WTC11 (cell line): Measurements from ENCODE around the gene HFE. TPM values are rescaled to one million over a fixed set of nuclear protein-coding genes. Genes with fewer than 3 reads are reported as not detected.

Experiments used
- ATAC-seq: fragments of 200-7000 bp; cut with Tn5 transposase; 2 replicates; pipeline ENCODE4 v1.10.0; 2021; ENCODE audit warnings: mild to moderate bottlenecking, moderate library complexity
- CTCF ChIA-PET: fragments of 300-600 bp; sonication (Branson Sonifier 250); formaldehyde crosslinking; loops from one replicate; lab custom pipeline; 2021; ENCODE audit warnings: antibody characterized with exemption; lab: Charles Lee
- POLR2A ChIA-PET: fragments of 350-600 bp; sonication (Branson Sonifier 250); formaldehyde crosslinking; loops from one replicate; lab custom pipeline; 2021; ENCODE audit warnings: antibody characterized with exemption; lab: Charles Lee
- DNase-seq: peaks from one replicate; pipeline ENCODE4 v3.0.0; 2021; ENCODE audit warnings: low spot score
- H3K27ac Mint-ChIP-seq: 2 replicates; pipeline ENCODE4 v1.8.0; 2021; ENCODE audit warnings: mixed read lengths
- H3K27me3 Mint-ChIP-seq: 2 replicates; pipeline ENCODE4 v1.8.0; 2021; ENCODE audit warnings: low read depth, mild to moderate bottlenecking, moderate library complexity, mixed read lengths
- H3K36me3 Mint-ChIP-seq: 2 replicates; pipeline ENCODE4 v1.8.0; 2021; ENCODE audit warnings: mixed read lengths
- H3K4me1 Mint-ChIP-seq: 2 replicates; pipeline ENCODE4 v1.8.0; 2022; ENCODE audit warnings: mixed read lengths
- H3K4me3 Mint-ChIP-seq: 2 replicates; pipeline ENCODE4 v1.8.0; 2021; ENCODE audit warnings: mild to moderate bottlenecking, moderate library complexity, mixed read lengths
- H3K9me3 Mint-ChIP-seq: 2 replicates; pipeline ENCODE4 v1.8.0; 2021; ENCODE audit warnings: mixed read lengths
- ATF1 ChIP-seq: sonication (generic); formaldehyde crosslinking; IDR thresholded peaks from 2 replicates; pipeline ENCODE4 v1.8.1; 2023; ENCODE audit warnings: mild to moderate bottlenecking, moderate library complexity, missing genetic modification reagents
- CBFB ChIP-seq: sonication (generic); formaldehyde crosslinking; IDR thresholded peaks from 2 replicates; pipeline ENCODE4 v1.8.1; 2022; ENCODE audit warnings: mild to moderate bottlenecking, low read depth, missing genetic modification reagents
- CREB1 ChIP-seq: sonication (generic); formaldehyde crosslinking; IDR thresholded peaks from 2 replicates; pipeline ENCODE4 v1.8.0; 2023; ENCODE audit warnings: mild to moderate bottlenecking, missing genetic modification reagents
- FOXJ3 ChIP-seq: sonication (generic); formaldehyde crosslinking; IDR thresholded peaks from 2 replicates; pipeline ENCODE4 v1.9.0; 2021; ENCODE audit warnings: missing genetic modification reagents, mild to moderate bottlenecking, borderline replicate concordance
- FOXK1 ChIP-seq: sonication (generic); formaldehyde crosslinking; IDR thresholded peaks from 2 replicates; pipeline ENCODE4 v1.8.0; 2022; ENCODE audit warnings: mild to moderate bottlenecking, moderate library complexity, missing genetic modification reagents
- FOXP1 ChIP-seq: sonication (generic); formaldehyde crosslinking; IDR thresholded peaks from 2 replicates; pipeline ENCODE4 v1.8.0; 2022; ENCODE audit warnings: missing genetic modification reagents, mild to moderate bottlenecking, moderate library complexity, borderline replicate concordance
- MXD4 ChIP-seq: fragments of 250-450 bp; sonication (Bioruptor Pico); IDR thresholded peaks from 2 replicates; pipeline ENCODE4 v1.8.0; 2021; ENCODE audit warnings: mild to moderate bottlenecking, moderate library complexity, borderline replicate concordance
- NFATC4 ChIP-seq: fragments of 250-450 bp; sonication (Bioruptor Pico); IDR thresholded peaks from 2 replicates; pipeline ENCODE4 v1.9.0; 2021; ENCODE audit warnings: mild to moderate bottlenecking
- NR1H2 ChIP-seq: sonication (generic); formaldehyde crosslinking; IDR thresholded peaks from 2 replicates; pipeline ENCODE4 v1.9.0; 2021; ENCODE audit warnings: mild to moderate bottlenecking, moderate library complexity, missing genetic modification reagents
- PRRX2 ChIP-seq: fragments of 250-450 bp; sonication (Bioruptor Pico); IDR thresholded peaks from 2 replicates; pipeline ENCODE4 v1.8.0; 2021; ENCODE audit warnings: mild to moderate bottlenecking
- RELA ChIP-seq: sonication (generic); formaldehyde crosslinking; IDR thresholded peaks from 2 replicates; pipeline ENCODE4 v1.8.1; 2022; ENCODE audit warnings: missing genetic modification reagents, mild to moderate bottlenecking, borderline replicate concordance
- RORB ChIP-seq: fragments of 250-450 bp; sonication (Bioruptor Pico); IDR thresholded peaks from 2 replicates; pipeline ENCODE4 v1.9.0; 2021; ENCODE audit warnings: mild to moderate bottlenecking
- SMAD4 ChIP-seq: sonication (generic); formaldehyde crosslinking; IDR thresholded peaks from 2 replicates; pipeline ENCODE4 v1.8.0; 2022; ENCODE audit warnings: mild to moderate bottlenecking, missing genetic modification reagents
- TEAD1 ChIP-seq: sonication (generic); formaldehyde crosslinking; IDR thresholded peaks from 2 replicates; pipeline ENCODE4 v1.8.0; 2022; ENCODE audit warnings: mild to moderate bottlenecking, missing genetic modification reagents
- ZNF121 ChIP-seq: sonication (generic); formaldehyde crosslinking; IDR thresholded peaks from 2 replicates; pipeline ENCODE4 v1.8.0; 2023; ENCODE audit warnings: missing genetic modification reagents
- ZNF396 ChIP-seq: fragments of 250-450 bp; sonication (Bioruptor Pico); IDR thresholded peaks from 2 replicates; pipeline ENCODE4 v1.8.0; 2021; ENCODE audit warnings: mild to moderate bottlenecking, moderate library complexity, borderline replicate concordance
- ZNF416 ChIP-seq: fragments of 250-450 bp; sonication (Bioruptor Pico); IDR thresholded peaks from 2 replicates; pipeline ENCODE4 v1.9.0; 2021; ENCODE audit warnings: mild to moderate bottlenecking, inconsistent platforms
- ZNF671 ChIP-seq: fragments of 250-450 bp; sonication (Bioruptor Pico); IDR thresholded peaks from 2 replicates; pipeline ENCODE4 v1.8.0; 2021; ENCODE audit warnings: mild to moderate bottlenecking
- total RNA-seq: library from RNA; stranded (reverse); gene quantifications from 3 replicates; pipeline ENCODE4 v1.2.3, GENCODE V29; 2021
- TF ChIP-seq, protein P1 (sequence below): sonication (generic); formaldehyde crosslinking; conservative IDR thresholded peaks from 2 replicates; pipeline ENCODE4 v1.8.1; 2022; ENCODE audit warnings: mild to moderate bottlenecking, missing genetic modification reagents
- TF ChIP-seq, protein P2 (sequence below): sonication (generic); formaldehyde crosslinking; IDR thresholded peaks from 2 replicates; pipeline ENCODE4 v1.8.1; 2023; ENCODE audit warnings: mild to moderate bottlenecking, missing genetic modification reagents
- TF ChIP-seq, protein P3 (sequence below): sonication (generic); formaldehyde crosslinking; conservative IDR thresholded peaks from 2 replicates; pipeline ENCODE4 v1.8.1; 2023; ENCODE audit warnings: mild to moderate bottlenecking, low read depth, missing genetic modification reagents, moderate library complexity
- TF ChIP-seq, protein P4 (sequence below): sonication (generic); formaldehyde crosslinking; IDR thresholded peaks from 2 replicates; pipeline ENCODE4 v1.8.0; 2022; ENCODE audit warnings: mild to moderate bottlenecking, missing genetic modification reagents
- TF ChIP-seq, protein P5 (sequence below): sonication (generic); formaldehyde crosslinking; IDR thresholded peaks from 2 replicates; pipeline ENCODE4 v1.8.1; 2022; ENCODE audit warnings: missing genetic modification reagents, borderline replicate concordance
- TF ChIP-seq, protein P6 (sequence below): sonication (generic); formaldehyde crosslinking; IDR thresholded peaks from 2 replicates; pipeline ENCODE4 v1.8.1; 2022; ENCODE audit warnings: mild to moderate bottlenecking, moderate library complexity, missing genetic modification reagents
- TF ChIP-seq, protein P7 (sequence below): fragments of 250-450 bp; sonication (Bioruptor Pico); conservative IDR thresholded peaks from 2 replicates; pipeline ENCODE4 v1.9.0; 2021; ENCODE audit warnings: mild to moderate bottlenecking
- TF ChIP-seq, protein P8 (sequence below): fragments of 250-450 bp; sonication (Bioruptor Pico); IDR thresholded peaks from 2 replicates; pipeline ENCODE4 v1.9.0; 2021; ENCODE audit warnings: moderate library complexity, mild to moderate bottlenecking, inconsistent platforms, borderline replicate concordance

HFE gene
- total RNA-seq, 1 experiment from 2014 or later, result 1.9 TPM

DNA sequence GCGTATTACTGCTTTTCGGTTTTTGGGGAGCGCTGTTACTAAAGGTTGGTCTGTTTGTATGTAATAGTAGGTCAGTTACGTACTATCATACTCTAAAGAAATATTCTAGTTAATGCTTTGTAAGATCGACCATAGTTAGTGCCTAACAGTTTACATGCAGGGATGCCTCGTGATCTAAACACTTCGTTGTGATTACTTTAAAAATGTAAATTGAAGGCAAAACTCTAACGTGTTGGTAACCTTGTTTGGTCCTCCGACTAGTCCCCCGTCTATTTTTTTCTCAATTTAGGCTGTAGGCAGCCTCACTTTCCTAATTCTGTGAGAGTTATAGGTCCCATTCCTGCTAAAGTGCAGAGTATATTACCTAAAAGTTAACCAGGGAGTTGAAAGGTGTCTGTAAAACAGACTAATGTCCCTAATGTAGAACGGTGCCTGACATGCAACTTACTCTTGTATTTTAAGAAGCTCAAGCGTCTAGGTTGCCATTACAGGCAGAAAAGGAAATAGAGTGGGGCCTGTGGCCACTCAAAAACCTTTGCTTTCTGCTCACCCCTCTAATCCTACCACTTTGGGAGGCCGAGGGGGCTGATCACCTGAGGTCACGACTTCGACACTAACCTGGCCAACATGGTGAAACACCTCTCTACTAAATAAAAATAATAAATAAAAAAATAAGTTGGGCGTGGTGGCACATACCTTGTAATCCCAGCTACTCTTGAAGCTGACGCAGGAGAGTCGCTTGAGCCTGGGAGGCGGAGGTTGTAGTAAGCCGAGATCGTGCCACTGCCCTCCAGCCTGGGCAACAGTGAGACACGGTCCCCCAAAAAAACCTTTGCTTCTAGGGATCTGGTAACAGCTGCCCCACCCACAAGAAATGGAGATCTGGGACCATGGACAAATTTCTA is 37.8 kb downstream of the HFE start:
- Mint-ChIP-seq H3K4me3 (peak overlapping the region; percentile 95), H3K4me1 (peaks cover 44% of the 10 kb centered on the region), H3K27me3 (no peaks in the 10 kb centered on the region), H3K27ac (peak overlapping the region; percentile 99), H3K9me3 (no peaks in the 10 kb centered on the region), H3K36me3 (peaks cover 36% of the 10 kb centered on the region)
- DNase-seq (no peak), ATAC-seq (no peak)
- POLR2A ChIA-PET, result interaction anchor here (0.6 to 8.3 kb wide), 57 partner anchors 11 to 1768 kb away, joined by 3 to 563 read pairs (median 10); a partner anchor contains a TSS
- CTCF ChIA-PET, result interaction anchor here (1.5 kb wide), 1 partner anchor 99 kb away, joined by 4 read pairs; no protein-coding TSS in a partner anchor
- no peak for TF ChIP-seq MXD4 (CRISPR knock-in tag)
- TF ChIP-seq ZNF121 (CRISPR knock-in tag), result no peak
- TF ChIP-seq, protein P1, sequence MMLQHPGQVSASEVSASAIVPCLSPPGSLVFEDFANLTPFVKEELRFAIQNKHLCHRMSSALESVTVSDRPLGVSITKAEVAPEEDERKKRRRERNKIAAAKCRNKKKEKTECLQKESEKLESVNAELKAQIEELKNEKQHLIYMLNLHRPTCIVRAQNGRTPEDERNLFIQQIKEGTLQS (CRISPR knock-in tag), result no peak
- no peak for TF ChIP-seq SMAD4 (CRISPR knock-in tag)
- no peak for TF ChIP-seq CBFB (CRISPR knock-in tag)
- no peak for TF ChIP-seq TEAD1 (CRISPR knock-in tag)
- TF ChIP-seq ZNF396 (CRISPR knock-in tag), result no peak
- TF ChIP-seq, protein P2, sequence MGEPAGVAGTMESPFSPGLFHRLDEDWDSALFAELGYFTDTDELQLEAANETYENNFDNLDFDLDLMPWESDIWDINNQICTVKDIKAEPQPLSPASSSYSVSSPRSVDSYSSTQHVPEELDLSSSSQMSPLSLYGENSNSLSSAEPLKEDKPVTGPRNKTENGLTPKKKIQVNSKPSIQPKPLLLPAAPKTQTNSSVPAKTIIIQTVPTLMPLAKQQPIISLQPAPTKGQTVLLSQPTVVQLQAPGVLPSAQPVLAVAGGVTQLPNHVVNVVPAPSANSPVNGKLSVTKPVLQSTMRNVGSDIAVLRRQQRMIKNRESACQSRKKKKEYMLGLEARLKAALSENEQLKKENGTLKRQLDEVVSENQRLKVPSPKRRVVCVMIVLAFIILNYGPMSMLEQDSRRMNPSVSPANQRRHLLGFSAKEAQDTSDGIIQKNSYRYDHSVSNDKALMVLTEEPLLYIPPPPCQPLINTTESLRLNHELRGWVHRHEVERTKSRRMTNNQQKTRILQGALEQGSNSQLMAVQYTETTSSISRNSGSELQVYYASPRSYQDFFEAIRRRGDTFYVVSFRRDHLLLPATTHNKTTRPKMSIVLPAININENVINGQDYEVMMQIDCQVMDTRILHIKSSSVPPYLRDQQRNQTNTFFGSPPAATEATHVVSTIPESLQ (CRISPR knock-in tag), result no peak
- no peak for TF ChIP-seq NR1H2 (CRISPR knock-in tag)
- TF ChIP-seq CREB1 (CRISPR knock-in tag), result no peak
- TF ChIP-seq FOXJ3 (CRISPR knock-in tag), result no peak
- peak; percentile 27 for TF ChIP-seq ZNF416 (CRISPR knock-in tag)
- TF ChIP-seq, protein P3, sequence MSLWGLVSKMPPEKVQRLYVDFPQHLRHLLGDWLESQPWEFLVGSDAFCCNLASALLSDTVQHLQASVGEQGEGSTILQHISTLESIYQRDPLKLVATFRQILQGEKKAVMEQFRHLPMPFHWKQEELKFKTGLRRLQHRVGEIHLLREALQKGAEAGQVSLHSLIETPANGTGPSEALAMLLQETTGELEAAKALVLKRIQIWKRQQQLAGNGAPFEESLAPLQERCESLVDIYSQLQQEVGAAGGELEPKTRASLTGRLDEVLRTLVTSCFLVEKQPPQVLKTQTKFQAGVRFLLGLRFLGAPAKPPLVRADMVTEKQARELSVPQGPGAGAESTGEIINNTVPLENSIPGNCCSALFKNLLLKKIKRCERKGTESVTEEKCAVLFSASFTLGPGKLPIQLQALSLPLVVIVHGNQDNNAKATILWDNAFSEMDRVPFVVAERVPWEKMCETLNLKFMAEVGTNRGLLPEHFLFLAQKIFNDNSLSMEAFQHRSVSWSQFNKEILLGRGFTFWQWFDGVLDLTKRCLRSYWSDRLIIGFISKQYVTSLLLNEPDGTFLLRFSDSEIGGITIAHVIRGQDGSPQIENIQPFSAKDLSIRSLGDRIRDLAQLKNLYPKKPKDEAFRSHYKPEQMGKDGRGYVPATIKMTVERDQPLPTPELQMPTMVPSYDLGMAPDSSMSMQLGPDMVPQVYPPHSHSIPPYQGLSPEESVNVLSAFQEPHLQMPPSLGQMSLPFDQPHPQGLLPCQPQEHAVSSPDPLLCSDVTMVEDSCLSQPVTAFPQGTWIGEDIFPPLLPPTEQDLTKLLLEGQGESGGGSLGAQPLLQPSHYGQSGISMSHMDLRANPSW (CRISPR knock-in tag), result no peak
- TF ChIP-seq, protein P4, sequence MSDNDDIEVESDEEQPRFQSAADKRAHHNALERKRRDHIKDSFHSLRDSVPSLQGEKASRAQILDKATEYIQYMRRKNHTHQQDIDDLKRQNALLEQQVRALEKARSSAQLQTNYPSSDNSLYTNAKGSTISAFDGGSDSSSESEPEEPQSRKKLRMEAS (CRISPR knock-in tag), result no peak
- TF ChIP-seq, protein P5, sequence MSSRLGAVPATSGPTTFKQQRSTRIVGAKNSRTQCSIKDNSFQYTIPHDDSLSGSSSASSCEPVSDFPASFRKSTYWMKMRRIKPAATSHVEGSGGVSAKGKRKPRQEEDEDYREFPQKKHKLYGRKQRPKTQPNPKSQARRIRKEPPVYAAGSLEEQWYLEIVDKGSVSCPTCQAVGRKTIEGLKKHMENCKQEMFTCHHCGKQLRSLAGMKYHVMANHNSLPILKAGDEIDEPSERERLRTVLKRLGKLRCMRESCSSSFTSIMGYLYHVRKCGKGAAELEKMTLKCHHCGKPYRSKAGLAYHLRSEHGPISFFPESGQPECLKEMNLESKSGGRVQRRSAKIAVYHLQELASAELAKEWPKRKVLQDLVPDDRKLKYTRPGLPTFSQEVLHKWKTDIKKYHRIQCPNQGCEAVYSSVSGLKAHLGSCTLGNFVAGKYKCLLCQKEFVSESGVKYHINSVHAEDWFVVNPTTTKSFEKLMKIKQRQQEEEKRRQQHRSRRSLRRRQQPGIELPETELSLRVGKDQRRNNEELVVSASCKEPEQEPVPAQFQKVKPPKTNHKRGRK (CRISPR knock-in tag), result no peak
- TF ChIP-seq NFATC4 (CRISPR knock-in tag), result peak; percentile 88
- TF ChIP-seq, protein P6, sequence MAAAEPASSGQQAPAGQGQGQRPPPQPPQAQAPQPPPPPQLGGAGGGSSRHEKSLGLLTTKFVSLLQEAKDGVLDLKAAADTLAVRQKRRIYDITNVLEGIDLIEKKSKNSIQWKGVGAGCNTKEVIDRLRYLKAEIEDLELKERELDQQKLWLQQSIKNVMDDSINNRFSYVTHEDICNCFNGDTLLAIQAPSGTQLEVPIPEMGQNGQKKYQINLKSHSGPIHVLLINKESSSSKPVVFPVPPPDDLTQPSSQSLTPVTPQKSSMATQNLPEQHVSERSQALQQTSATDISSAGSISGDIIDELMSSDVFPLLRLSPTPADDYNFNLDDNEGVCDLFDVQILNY (CRISPR knock-in tag), result no peak
- TF ChIP-seq, protein P7, sequence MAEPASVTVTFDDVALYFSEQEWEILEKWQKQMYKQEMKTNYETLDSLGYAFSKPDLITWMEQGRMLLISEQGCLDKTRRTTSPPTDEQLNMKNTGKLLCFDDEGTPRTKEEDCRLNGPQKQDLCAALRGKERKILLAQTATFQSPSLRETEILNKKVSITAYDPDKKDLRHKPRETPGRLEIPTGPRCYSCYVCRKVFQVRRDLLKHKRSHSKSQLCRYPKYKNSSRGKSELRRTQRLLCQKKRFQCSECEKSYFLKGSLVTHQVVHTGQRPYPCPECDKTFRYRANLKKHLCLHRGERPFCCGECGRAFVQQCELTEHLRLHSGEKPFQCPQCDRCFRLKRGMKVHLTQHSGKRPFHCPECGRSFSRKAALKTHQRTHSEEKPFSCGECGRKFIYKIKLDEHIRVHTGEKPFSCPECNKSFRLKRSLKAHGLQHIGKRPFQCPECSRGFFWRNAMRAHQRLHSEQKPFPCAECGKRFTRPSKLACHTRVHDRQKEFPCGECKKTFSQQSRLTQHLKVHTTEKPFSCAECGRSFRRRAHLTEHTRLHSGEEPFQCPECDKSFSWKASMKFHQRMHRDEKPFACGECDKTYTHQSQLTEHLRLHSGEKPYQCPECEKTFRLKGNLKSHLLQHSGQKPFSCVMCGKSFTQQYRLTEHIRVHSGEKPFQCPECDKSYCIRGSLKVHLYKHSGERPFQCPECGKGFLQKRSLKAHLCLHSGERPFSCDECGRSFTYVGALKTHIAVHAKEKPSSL (CRISPR knock-in tag), result peak; percentile 90; the same call in 1 of the 2 replicates
- TF ChIP-seq RELA (CRISPR knock-in tag), result no peak
- TF ChIP-seq ZNF671 (CRISPR knock-in tag), result peak; percentile 87
- TF ChIP-seq, protein P8, sequence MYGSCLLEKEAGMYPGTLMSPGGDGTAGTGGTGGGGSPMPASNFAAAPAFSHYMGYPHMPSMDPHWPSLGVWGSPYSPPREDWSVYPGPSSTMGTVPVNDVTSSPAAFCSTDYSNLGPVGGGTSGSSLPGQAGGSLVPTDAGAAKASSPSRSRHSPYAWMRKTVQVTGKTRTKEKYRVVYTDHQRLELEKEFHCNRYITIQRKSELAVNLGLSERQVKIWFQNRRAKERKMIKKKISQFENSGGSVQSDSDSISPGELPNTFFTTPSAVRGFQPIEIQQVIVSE (CRISPR knock-in tag), result peak; percentile 31; the same call in 1 of the 2 replicates
- TF ChIP-seq RORB (CRISPR knock-in tag), result no peak
- TF ChIP-seq FOXK1 (CRISPR knock-in tag), result no peak
- no peak for TF ChIP-seq FOXP1 (CRISPR knock-in tag)
- no peak for TF ChIP-seq ATF1 (CRISPR knock-in tag)
- TF ChIP-seq PRRX2 (CRISPR knock-in tag), result peak; percentile 87
